AG09309 (cell line): Measurements from ENCODE around the gene GNG12.

Source experiments
- DNase-seq: peaks from one replicate; pipeline ENCODE4 v3.0.0-alpha.2; 2010; ENCODE audit warnings: low read depth
- H3K4me3 ChIP-seq: 2 replicates; pipeline ENCODE4 v1.5.1; 2011; ENCODE audit warnings: mild to moderate bottlenecking, low read depth, low read length, moderate library complexity; ENCODE audit not compliant: control insufficient read depth
- TF ChIP-seq, protein P1 (sequence below): IDR thresholded peaks from 2 replicates; pipeline ENCODE4 v1.5.1; 2011; ENCODE audit warnings: mild to moderate bottlenecking, low read depth, low read length, inconsistent platforms; ENCODE audit not compliant: insufficient read depth, control insufficient read depth; ENCODE audit errors: missing control alignments

The GNG12 gene

GRCh38 chr1:67771749-67772148 lies 61.5 kb downstream of the GNG12 start:
- no peak overlapping the region for H3K4me3 ChIP-seq
- no peak for DNase-seq
- TF ChIP-seq, protein P1, sequence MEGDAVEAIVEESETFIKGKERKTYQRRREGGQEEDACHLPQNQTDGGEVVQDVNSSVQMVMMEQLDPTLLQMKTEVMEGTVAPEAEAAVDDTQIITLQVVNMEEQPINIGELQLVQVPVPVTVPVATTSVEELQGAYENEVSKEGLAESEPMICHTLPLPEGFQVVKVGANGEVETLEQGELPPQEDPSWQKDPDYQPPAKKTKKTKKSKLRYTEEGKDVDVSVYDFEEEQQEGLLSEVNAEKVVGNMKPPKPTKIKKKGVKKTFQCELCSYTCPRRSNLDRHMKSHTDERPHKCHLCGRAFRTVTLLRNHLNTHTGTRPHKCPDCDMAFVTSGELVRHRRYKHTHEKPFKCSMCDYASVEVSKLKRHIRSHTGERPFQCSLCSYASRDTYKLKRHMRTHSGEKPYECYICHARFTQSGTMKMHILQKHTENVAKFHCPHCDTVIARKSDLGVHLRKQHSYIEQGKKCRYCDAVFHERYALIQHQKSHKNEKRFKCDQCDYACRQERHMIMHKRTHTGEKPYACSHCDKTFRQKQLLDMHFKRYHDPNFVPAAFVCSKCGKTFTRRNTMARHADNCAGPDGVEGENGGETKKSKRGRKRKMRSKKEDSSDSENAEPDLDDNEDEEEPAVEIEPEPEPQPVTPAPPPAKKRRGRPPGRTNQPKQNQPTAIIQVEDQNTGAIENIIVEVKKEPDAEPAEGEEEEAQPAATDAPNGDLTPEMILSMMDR, result no peak

- H3K4me3 ChIP-seq, result no peak overlapping the region
- no peak for DNase-seq
- TF ChIP-seq, protein P1, result peak; percentile 29
Observed at GRCh38 chr1:67771152-67771551, 62.1 kb downstream of the GNG12 start.

DNA sequence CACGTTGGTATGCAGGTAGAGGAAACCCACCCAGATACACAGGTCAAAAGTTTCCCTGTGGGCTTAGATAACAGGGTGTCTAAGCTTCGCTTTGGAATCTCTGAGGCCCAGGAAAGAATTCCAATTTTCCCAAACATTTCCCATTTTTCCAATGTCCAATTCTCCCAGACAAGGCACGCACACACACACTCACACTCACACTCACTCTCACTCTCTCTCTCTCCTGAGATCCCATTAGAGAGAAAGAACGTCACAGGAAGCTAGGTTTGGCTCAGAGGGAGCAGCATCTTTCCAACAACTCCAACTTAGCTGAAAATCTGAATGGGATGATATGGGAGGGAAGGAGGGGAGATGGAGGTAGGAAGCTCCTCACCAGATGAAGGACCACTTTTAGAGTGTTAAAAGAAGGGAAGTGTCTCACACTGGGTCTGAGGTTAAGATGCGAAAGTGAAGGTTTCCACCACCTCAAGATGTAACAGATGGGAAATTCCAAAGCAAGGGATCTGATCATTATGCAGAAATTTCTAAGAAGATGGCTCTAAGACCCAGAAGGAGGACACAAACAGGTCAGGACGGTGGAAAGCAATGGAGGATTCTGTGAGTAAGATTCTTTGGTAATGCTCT lies 63.5 kb downstream of the GNG12 start:
- TF ChIP-seq, protein P1, result no peak
- no peak overlapping the region for H3K4me3 ChIP-seq
- no peak for DNase-seq

- TF ChIP-seq, protein P1, result no peak
- DNase-seq, result no peak
Observed at GRCh38 chr1:67768480-67768879, 64.8 kb downstream of the GNG12 start.

GRCh38 chr1:67767103-67767782 lies 66.0 kb downstream of the GNG12 start:
- TF ChIP-seq, protein P1, result no peak
- no peak overlapping the region for H3K4me3 ChIP-seq
- no peak for DNase-seq

More at GRCh38 chr1:67768480-67768879, 64.8 kb downstream of the GNG12 start:
- no peak overlapping the region for H3K4me3 ChIP-seq

DNA sequence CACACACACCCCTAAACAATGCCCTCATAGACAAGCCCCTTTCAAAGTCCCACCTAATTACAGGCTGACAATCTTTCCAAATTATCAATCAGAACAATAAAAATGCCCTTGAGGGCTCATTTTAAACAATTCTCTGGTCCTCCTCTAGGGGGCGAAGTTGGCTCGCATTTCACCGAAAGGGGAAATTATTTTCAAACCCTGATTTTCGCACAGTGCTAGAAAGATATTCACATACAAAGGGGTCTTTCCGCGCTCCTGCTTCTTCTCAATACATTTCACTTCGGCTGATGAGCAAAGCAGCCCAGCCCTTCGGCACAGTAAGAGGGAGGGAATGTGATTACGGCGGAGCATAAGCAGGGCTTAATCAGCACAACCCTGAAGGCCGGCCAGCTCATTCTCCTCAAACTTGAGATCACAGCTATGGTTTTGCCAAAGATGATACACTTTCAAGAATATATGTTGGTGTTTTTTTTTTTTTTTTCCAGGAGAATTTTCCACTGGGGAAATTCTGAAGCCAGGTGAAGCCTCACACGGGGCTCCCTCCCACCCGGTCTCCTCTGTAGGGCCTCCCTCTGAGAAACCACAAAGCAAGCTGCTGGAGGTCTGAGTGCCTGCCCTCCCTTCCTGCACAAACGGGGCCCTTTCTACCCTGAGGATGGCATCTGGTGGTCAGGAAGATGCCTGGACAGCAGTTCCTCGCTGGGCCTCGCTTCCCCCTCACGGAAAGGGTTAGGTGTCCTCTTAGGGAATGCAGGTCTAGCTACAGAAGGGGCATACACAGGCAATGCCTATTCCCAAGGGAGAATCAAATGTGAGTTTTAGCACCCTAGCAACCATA lies 66.9 kb downstream of the GNG12 start:
- TF ChIP-seq, protein P1, result peak; percentile 67
- DNase-seq, result no peak
- H3K4me3 ChIP-seq, result no peak overlapping the region
